HEK293T (cell line): Measurements from ENCODE around the gene SEMA4C.

Experiments used
- BHLHE40 ChIP-seq: fragments of 450-650 bp; IDR thresholded peaks from 2 replicates; pipeline ENCODE4 v1.6.1; 2016; ENCODE audit warnings: mild to moderate bottlenecking, moderate library complexity, borderline replicate concordance
- ELF4 ChIP-seq: fragments of 450-650 bp; IDR thresholded peaks from 2 replicates; pipeline ENCODE4 v1.6.1; 2017; ENCODE audit warnings: antibody characterized with exemption
- HDGF ChIP-seq: fragments of 450-650 bp; IDR thresholded peaks from 2 replicates; pipeline ENCODE4 v1.6.1; 2017; ENCODE audit warnings: antibody characterized with exemption, borderline replicate concordance
- L3MBTL2 ChIP-seq: fragments of 450-650 bp; conservative IDR thresholded peaks from 2 replicates; pipeline ENCODE4 v1.6.1; 2016; ENCODE audit warnings: mild to moderate bottlenecking
- SP1 ChIP-seq: fragments of 450-650 bp; IDR thresholded peaks from 2 replicates; pipeline ENCODE4 v1.6.1; 2017
- SUZ12 ChIP-seq: fragments of 450-650 bp; IDR thresholded peaks from 2 replicates; pipeline ENCODE4 v1.6.1; 2016; ENCODE audit warnings: mild to moderate bottlenecking
- TARDBP ChIP-seq: fragments of 450-650 bp; IDR thresholded peaks from 2 replicates; pipeline ENCODE4 v1.6.1; 2016
- TF ChIP-seq, protein P1 (sequence below): fragments of 450-650 bp; IDR thresholded peaks from 2 replicates; pipeline ENCODE4 v1.6.1; 2016

DNA sequence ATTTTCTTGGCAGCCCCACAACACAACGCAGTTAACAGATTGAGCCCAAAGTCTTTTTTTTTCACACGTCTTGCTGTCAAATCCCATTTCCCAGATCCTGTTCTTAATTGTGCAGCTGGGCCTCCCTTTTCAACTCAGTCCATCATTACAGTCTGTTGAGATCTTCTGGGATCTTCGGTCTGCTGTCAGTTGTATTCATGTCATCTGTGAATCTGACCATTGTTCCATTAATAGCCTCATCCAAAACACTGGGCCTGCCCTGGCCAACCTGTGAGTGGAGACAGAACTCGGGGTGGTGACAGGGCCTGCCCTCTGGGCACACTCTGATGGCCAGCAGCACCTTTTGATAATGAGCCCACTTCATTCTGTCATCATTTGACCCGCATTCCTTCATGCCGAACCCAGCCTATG is 39.7 kb upstream of the SEMA4C start:
- TF ChIP-seq, protein P1, sequence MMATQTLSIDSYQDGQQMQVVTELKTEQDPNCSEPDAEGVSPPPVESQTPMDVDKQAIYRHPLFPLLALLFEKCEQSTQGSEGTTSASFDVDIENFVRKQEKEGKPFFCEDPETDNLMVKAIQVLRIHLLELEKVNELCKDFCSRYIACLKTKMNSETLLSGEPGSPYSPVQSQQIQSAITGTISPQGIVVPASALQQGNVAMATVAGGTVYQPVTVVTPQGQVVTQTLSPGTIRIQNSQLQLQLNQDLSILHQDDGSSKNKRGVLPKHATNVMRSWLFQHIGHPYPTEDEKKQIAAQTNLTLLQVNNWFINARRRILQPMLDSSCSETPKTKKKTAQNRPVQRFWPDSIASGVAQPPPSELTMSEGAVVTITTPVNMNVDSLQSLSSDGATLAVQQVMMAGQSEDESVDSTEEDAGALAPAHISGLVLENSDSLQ = no peak
- TF ChIP-seq ELF4 = no peak
- no peak for TF ChIP-seq BHLHE40
- no peak for TF ChIP-seq SP1
- no peak for TF ChIP-seq L3MBTL2
- TF ChIP-seq TARDBP = no peak
- no peak for TF ChIP-seq SUZ12
- TF ChIP-seq HDGF = no peak
